ENCODE results near the gene TAOK1.

Gene TAOK1

DNA sequence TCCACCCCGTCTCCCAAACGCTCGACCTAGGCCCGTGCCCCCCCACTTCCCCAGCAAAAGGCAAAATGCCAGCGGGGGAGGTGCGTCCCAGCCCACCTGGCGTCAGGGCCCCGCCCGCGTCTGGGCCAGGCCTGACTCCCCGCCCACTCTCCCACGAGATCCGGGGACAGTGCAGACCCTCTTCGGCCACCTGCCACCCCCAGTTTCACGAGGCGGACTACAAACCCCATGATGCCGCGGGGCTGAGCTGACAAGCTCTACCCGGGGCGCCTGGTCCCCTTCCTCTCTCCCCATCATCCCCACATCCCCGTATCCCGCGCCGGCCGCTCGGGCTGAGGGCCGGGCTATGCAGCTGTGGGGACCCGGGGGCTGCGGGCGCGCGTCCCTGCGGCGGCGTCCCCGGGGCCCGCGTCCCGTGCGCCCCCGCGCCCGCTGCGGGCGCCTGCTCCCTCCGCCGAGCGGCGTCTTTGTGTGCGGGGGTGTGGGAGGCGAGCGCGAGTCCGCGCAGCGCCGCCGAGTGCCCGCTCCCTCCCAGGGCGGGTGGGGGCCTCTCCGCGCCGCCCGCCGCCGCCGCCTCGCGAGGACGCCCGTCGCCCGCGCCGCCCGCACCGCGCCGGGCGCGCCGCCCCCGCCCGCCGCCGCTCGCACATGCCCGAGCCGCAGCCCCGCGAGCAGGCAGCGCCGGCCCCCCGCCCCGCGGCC, 202.8 kb downstream of the TAOK1 start, which contains the start of gene ANKRD13B:
TSS of gene ANKRD13B (plus strand) at position 283 of the 702 bp plus-strand sequence. CDS start 490 bp downstream, outside the sequence.
- TF ChIP-seq, protein P1, sequence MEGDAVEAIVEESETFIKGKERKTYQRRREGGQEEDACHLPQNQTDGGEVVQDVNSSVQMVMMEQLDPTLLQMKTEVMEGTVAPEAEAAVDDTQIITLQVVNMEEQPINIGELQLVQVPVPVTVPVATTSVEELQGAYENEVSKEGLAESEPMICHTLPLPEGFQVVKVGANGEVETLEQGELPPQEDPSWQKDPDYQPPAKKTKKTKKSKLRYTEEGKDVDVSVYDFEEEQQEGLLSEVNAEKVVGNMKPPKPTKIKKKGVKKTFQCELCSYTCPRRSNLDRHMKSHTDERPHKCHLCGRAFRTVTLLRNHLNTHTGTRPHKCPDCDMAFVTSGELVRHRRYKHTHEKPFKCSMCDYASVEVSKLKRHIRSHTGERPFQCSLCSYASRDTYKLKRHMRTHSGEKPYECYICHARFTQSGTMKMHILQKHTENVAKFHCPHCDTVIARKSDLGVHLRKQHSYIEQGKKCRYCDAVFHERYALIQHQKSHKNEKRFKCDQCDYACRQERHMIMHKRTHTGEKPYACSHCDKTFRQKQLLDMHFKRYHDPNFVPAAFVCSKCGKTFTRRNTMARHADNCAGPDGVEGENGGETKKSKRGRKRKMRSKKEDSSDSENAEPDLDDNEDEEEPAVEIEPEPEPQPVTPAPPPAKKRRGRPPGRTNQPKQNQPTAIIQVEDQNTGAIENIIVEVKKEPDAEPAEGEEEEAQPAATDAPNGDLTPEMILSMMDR (conservative IDR thresholded peaks at IDR 0.05; ENCODE audit: low read depth, low read length), result no peak
- H3K4me3 ChIP-seq (ENCODE audit: low read depth, low read length), result peak within 1 kb of the TSS; percentile 62
- DNase-seq (ENCODE audit: low read depth), result no peak

DNA sequence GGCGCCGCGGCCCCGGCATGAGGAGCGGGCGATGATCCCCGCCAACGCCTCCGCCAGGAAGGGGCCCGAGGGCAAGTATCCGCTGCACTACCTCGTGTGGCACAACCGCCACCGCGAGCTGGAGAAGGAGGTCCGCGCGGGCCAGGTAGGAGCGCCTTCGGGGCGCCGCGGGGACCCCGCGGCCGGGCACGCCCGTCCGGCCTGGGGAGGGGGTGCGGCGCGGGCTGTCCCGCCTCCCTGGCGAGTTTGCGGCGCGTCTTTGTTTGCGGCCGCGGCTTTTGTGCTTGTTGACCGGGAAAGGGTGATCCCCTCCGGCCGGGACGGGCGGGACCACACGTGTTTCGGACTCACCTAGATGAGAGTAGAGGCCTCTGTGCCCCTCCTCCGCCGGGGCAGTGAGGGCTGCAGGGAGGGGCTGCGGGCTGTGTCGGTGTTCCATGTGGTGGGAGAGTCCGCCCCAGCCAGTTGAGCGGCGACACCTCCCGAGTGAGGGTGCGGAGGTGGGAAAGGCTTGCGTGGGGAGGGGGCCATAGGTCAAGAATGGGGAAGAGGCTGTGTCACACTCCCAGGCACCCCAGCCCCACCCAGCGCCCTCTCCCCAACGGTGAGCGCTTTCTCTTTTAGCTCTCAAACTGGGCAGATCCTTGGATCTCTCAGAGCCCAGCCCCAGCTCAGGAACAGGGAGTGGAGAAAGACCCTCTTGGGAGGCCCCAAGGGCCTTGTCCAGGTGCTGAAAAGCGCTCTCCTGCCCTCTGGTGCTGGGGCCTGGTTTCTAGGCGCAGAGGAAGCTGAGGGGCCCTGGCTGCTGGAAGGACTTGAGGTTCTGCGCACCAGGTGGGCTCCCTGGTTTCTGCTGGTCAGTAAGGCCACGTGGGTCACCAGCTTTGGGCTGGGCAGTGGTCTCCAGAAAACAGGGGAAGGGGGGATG, 203.7 kb downstream of the TAOK1 start:
- peak; percentile 42 for DNase-seq (ENCODE audit: low read depth)
- TF ChIP-seq, protein P1 (conservative IDR thresholded peaks at IDR 0.05; ENCODE audit: low read depth, low read length), result peak; percentile 45
- peak overlapping the region; percentile 62 for H3K4me3 ChIP-seq (ENCODE audit: low read depth, low read length)

DNA sequence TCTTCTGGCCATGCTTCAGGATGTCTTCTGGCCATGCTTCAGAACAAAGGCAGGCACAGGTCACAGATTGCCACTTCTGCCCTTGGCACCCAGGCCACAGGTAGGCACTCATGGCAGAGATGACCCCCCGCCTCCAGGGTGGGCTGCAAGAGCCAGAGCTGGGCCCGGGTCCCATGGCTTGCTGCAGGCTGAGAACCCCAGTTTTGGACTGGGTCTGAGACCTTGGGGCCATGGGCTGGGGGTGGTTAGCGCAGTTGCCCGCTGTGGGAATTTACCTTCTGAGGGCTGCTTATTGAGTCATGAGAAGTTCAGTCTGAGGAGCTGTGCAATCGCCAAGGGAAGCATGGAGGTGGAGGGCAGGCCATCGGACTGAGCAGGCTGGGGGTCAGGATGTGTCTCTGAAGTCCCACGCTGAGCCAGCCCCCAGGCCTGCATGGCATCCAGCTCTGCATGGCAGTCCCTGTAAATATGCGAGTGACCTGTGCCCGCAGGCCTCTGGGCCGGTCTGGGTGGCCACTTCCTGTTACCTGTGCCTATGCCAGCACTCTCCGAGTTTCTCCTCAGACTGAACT, 204.4 kb downstream of the TAOK1 start:
- H3K4me3 ChIP-seq (ENCODE audit: low read depth, low read length), result no peak overlapping the region
- DNase-seq (ENCODE audit: low read depth), result no peak
- TF ChIP-seq, protein P1 (conservative IDR thresholded peaks at IDR 0.05; ENCODE audit: low read depth, low read length), result no peak

GRCh38 chr17:29595107-29595942, 205.2 kb downstream of the TAOK1 start:
- DNase-seq (ENCODE audit: low read depth), result peak; percentile 62
- TF ChIP-seq, protein P1 (conservative IDR thresholded peaks at IDR 0.05; ENCODE audit: low read depth, low read length), result no peak
- H3K4me3 ChIP-seq (ENCODE audit: low read depth, low read length), result no peak overlapping the region

DNA sequence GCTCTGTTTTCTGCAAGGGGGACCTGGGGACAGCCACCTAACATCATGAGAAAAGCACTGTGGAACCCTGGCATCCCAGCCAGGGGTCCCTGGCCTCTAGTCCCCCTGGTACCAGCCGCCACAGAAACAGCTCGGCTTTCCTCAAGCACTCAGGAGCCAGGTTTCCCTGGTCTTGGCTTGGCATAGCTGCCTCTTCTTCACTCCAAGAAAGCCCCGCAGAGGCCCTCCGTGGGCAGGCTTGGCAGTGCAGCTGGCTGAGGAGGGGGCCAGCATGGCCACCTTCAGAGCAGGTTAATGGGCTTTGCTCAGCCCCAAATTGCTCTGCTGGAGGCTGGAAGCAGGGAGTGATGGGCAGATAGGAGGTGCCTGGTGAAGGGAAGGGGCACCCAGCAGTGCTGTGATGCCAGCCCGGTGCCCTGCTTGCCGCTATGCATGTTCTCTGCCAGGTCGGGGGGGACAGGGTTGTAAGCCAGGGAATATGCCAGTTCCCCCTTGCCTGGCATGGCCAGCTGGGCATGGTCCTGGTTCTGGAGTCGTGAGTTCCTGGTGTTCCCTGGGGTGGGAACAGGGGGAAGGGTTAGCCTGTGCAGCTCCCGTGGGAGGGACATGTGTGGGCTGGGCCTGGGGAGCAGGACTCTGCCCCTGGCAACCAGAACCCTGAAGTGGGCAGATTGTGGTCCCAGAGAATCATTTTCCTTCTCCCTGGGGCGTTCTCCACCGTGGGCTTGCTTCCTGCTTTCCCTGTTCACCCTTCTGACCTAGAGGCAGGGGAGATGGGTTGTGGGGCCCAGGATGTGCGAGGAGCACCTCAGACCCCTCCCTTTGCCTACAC, 206.0 kb downstream of the TAOK1 start:
- no peak for DNase-seq (ENCODE audit: low read depth)
- TF ChIP-seq, protein P1 (conservative IDR thresholded peaks at IDR 0.05; ENCODE audit: low read depth, low read length), result no peak
- no peak overlapping the region for H3K4me3 ChIP-seq (ENCODE audit: low read depth, low read length)

Data from choroid plexus epithelial cell (primary cell).